OCI-LY1 (cell line): Measurements from ENCODE around the gene TGFBRAP1.

Experiments used
- H2AFZ ChIP-seq: fragments of 200-600 bp; sonication (generic), shearing (Covaris generic); 2 replicates; pipeline ENCODE4 v1.6.0; 2014; ENCODE audit warnings: antibody characterized with exemption, mild to moderate bottlenecking, low read length
- H3F3A ChIP-seq: fragments of 200-600 bp; sonication (generic), shearing (Covaris generic); 2 replicates; pipeline ENCODE4 v1.6.0; 2014; ENCODE audit warnings: mild to moderate bottlenecking, antibody characterized with exemption, low read length, moderate library complexity; ENCODE audit not compliant: insufficient read depth
- H3K27ac ChIP-seq: fragments of 200-600 bp; sonication (generic); 2 replicates; pipeline ENCODE4 v1.5.1; 2014; ENCODE audit warnings: low read length, mixed run types, mild to moderate bottlenecking, low read depth; ENCODE audit not compliant: poor library complexity, severe bottlenecking
- H3K27me3 ChIP-seq: fragments of 200-600 bp; sonication (generic); 2 replicates; pipeline ENCODE4 v1.6.0; 2014; ENCODE audit warnings: antibody characterized with exemption, mild to moderate bottlenecking, low read length, moderate library complexity; ENCODE audit not compliant: insufficient read depth
- H3K36me3 ChIP-seq: fragments of 200-600 bp; sonication (generic); 2 replicates; pipeline ENCODE4 v1.6.1; 2014; ENCODE audit warnings: mild to moderate bottlenecking, antibody characterized with exemption, low read length, moderate library complexity, mixed read lengths; ENCODE audit not compliant: insufficient read depth
- H3K4me1 ChIP-seq: fragments of 200-600 bp; sonication (generic); 2 replicates; pipeline ENCODE4 v1.5.1; 2014; ENCODE audit warnings: mild to moderate bottlenecking, low read length, moderate library complexity; ENCODE audit not compliant: insufficient read depth, severe bottlenecking
- H3K4me2 ChIP-seq: fragments of 200-600 bp; sonication (generic), shearing (Covaris generic); 2 replicates; pipeline ENCODE4 v1.6.1; 2014; ENCODE audit warnings: low read length
- H3K4me3 ChIP-seq: fragments of 200-600 bp; sonication (generic); 2 replicates; pipeline ENCODE4 v1.5.1; 2014; ENCODE audit warnings: low read length, low read depth, mild to moderate bottlenecking, mixed read lengths; ENCODE audit not compliant: poor library complexity, severe bottlenecking
- H3K79me2 ChIP-seq: fragments of 200-600 bp; shearing (Covaris generic); 2 replicates; pipeline ENCODE4 v1.6.1; 2016; ENCODE audit warnings: mixed run types, low read length, mixed read lengths; ENCODE audit not compliant: insufficient read depth
- H3K9ac ChIP-seq: fragments of 200-600 bp; sonication (generic), shearing (Covaris generic); 2 replicates; pipeline ENCODE4 v1.6.1; 2014; ENCODE audit warnings: mild to moderate bottlenecking, low read length, mixed read lengths
- H3K9me2 ChIP-seq: fragments of 200-600 bp; sonication (generic), shearing (Covaris generic); 2 replicates; pipeline ENCODE4 v1.6.1; 2014; ENCODE audit warnings: low read depth, mild to moderate bottlenecking, low read length, mixed read lengths
- H3K9me3 ChIP-seq: fragments of 200-600 bp; shearing (Covaris generic); 2 replicates; pipeline ENCODE4 v1.6.1; 2014; ENCODE audit warnings: low read length, mixed read lengths
- H4K20me1 ChIP-seq: fragments of 200-600 bp; sonication (generic), shearing (Covaris generic); 2 replicates; pipeline ENCODE4 v1.6.0; 2016; ENCODE audit warnings: mild to moderate bottlenecking, low read length; ENCODE audit not compliant: insufficient read depth
- CTCF ChIP-seq: fragments of 200-600 bp; sonication (generic), shearing (Covaris generic); IDR thresholded peaks from 2 replicates; pipeline ENCODE4 v1.5.1; 2017; ENCODE audit warnings: mild to moderate bottlenecking, antibody characterized with exemption, low read length, moderate library complexity, mixed read lengths
- EZH2 ChIP-seq: fragments of 200-600 bp; sonication (generic), shearing (Covaris generic); IDR thresholded peaks from 2 replicates; pipeline ENCODE4 v1.8.0; 2017; ENCODE audit warnings: borderline replicate concordance, mixed run types, mild to moderate bottlenecking, antibody characterized with exemption, low read length, moderate library complexity, mixed read lengths

TGFBRAP1 gene

GRCh38 chr2:105291981-105292380, 37.6 kb downstream of the TGFBRAP1 start:
- no peaks in the 10 kb centered on the region for H3K27me3 ChIP-seq
- no peak overlapping the region for H2AFZ ChIP-seq
- TF ChIP-seq CTCF (no peak), EZH2 (no peak)
- H3F3A ChIP-seq, result no peaks in the 10 kb centered on the region
- H3K9ac ChIP-seq, result no peak overlapping the region
- H3K9me2 ChIP-seq, result no peaks in the 10 kb centered on the region
- H3K27ac ChIP-seq, result no peak overlapping the region
- no peaks in the 10 kb centered on the region for H3K79me2 ChIP-seq
- H3K4me2 ChIP-seq, result no peak overlapping the region
- peaks cover 80% of the 10 kb centered on the region for H3K36me3 ChIP-seq
- no peaks in the 10 kb centered on the region for H4K20me1 ChIP-seq
- H3K4me1 ChIP-seq, result no peaks in the 10 kb centered on the region
- H3K4me3 ChIP-seq, result no peak overlapping the region
- no peaks in the 10 kb centered on the region for H3K9me3 ChIP-seq

GRCh38 chr2:105290981-105291660, 38.4 kb downstream of the TGFBRAP1 start:
- Histone ChIP-seq H3K9ac (no peak overlapping the region), H3K9me3 (no peaks in the 10 kb centered on the region), H3K36me3 (peaks cover 80% of the 10 kb centered on the region), H3K27ac (no peak overlapping the region), H3F3A (no peaks in the 10 kb centered on the region), H3K4me3 (no peak overlapping the region), H2AFZ (no peak overlapping the region), H3K9me2 (no peaks in the 10 kb centered on the region), H3K79me2 (no peaks in the 10 kb centered on the region), H3K27me3 (no peaks in the 10 kb centered on the region), H3K4me1 (no peaks in the 10 kb centered on the region), H3K4me2 (no peak overlapping the region), H4K20me1 (no peaks in the 10 kb centered on the region)
- no peak for TF ChIP-seq EZH2
- no peak for TF ChIP-seq CTCF

GRCh38 chr2:105288133-105288532, 41.4 kb downstream of the TGFBRAP1 start:
- Histone ChIP-seq H2AFZ (no peak overlapping the region), H3K4me3 (no peak overlapping the region), H4K20me1 (no peaks in the 10 kb centered on the region), H3K4me2 (no peak overlapping the region), H3K4me1 (no peaks in the 10 kb centered on the region), H3K9me2 (no peaks in the 10 kb centered on the region), H3K9ac (no peak overlapping the region), H3K9me3 (no peaks in the 10 kb centered on the region), H3K36me3 (peaks cover 86% of the 10 kb centered on the region), H3K27me3 (no peaks in the 10 kb centered on the region), H3K27ac (no peak overlapping the region), H3F3A (no peaks in the 10 kb centered on the region), H3K79me2 (no peaks in the 10 kb centered on the region)
- TF ChIP-seq EZH2 (no peak), CTCF (no peak)
